NCI-H82 (cell line): ENCODE data around the gene GSG1L.
"Not testable (repeated sequence)": the region's sequence is repeated elsewhere in the genome, so short reads cannot be mapped to it uniquely, and the experiment has no call there.

Experiments
- DNase-seq: peaks from one replicate; lab custom pipeline; 2025; lab: John Stamatoyannopoulos, UW

GSG1L gene

GRCh38 chr16:27980919-27981700, 82.4 kb downstream of the GSG1L start:
- DNase-seq, result peak; percentile 75

DNA sequence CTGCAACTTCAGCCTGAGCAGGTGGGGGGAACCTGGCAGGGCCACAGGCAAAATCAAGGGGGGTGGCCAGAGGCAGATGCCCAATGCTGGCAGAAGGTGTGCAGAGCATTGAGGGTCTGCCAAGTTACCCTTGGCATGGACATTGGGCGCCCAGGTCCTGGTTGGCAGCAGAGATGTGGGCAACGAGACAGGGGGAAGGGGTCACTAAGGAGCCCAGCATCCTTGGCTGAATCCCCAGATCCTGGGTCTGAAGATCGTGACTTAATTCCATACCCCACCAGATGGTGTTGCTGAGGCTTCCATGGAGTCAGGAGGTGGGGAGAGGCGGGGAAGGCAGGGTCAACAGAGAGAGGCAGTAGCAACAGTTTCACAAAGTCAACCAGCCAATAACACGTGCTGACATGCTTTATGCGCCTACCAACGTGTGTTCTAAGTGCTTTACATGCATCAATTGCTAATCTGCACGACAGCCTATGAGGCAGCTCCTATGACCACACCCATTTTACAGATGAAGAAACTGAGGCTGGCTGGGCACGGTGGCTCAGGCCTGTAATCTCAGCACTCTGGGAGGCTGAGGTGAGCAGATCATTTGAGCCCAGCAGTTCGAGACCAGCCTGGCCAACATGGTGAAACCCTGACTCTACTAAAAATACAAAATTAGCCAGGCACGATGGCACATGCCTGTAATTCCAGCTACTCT, 83.3 kb downstream of the GSG1L start:
- peak; percentile 82 for DNase-seq

- DNase-seq, result not testable (repeated sequence)
Observed at GRCh38 chr16:27979668-27980067, 83.8 kb downstream of the GSG1L start.

GRCh38 chr16:27978876-27979275, 84.6 kb downstream of the GSG1L start:
- DNase-seq, result no peak

GRCh38 chr16:27977966-27978365, 85.5 kb downstream of the GSG1L start:
- no peak for DNase-seq

DNA sequence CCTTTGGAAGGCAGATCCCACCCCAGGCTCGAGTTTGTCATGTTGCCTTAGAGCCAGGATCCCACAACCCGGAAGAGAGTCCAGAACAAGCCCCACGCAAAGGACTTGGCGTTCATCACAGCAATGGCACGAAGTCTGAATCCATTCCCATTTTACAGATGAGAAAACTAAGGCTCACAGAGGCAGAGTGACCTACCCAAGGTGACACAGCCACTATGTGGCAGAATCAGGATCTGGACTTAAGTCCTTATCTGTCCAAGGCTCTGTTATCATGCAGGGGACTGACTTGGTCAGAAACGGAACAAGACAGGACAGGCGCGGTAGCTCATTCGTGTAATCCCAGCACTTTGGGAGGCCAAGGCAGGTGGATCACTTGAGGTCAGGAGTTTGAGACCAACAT, 86.5 kb downstream of the GSG1L start:
- no peak for DNase-seq

DNA sequence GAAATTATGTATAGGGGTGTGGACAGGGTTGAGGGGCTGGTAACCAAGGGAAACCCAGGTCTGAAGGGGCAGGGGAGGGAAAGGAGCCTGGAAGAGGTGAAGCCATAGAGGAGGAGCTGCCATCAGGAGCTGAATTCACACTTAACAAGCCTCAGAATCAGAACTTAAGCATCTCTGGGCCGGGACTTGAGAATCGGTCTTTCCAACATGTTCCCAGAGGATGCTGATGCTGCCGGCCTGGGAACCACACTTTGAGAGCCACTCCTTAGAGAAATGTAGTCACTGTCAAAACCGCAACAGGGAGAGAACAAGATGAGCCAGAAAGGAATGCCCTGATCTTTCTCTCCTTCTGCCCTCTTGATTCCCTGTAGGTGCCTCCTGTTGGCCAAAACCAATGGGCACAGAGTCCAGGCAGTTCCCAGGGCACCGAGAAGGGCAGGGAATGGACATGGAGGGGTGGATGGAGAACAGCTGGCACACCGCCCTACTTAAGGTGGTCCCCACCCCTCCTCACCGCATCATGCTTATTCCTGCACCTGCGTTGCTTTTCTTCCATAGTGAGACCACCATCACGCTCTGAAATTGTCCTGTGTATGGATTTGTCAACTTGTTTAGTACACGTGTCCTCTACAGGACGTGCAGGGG, 88.5 kb downstream of the GSG1L start:
- no peak for DNase-seq

DNA sequence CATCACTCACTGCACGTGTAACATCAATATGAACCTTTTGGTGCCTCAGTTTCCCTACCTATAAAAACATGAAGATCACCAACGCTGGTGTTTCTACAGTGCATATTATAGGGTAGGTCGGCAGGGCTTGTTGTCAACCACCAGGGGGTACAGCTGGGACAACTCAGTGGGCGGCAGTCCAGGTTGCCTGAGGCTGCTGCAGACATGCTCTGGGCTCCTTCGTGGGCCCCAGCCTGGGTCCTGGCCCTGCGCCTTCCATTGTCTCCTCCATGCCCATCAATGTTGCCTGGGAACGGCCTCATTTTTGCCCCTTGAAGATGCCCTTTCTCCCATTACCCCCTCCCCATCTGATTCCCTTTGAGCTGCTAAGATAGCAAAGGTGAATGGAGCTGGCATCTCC, 89.8 kb downstream of the GSG1L start:
- peak; percentile 39 for DNase-seq

- peak; percentile 92 for DNase-seq
Observed at GRCh38 chr16:27972500-27972899, 91.0 kb downstream of the GSG1L start.

GRCh38 chr16:27969574-27969973, 93.9 kb downstream of the GSG1L start:
- DNase-seq, result no peak

GRCh38 chr16:27967169-27967568, 96.3 kb downstream of the GSG1L start:
- no peak for DNase-seq

- no peak for DNase-seq
Observed at GRCh38 chr16:27966756-27967155, 96.8 kb downstream of the GSG1L start.

GRCh38 chr16:27965801-27966200, 97.7 kb downstream of the GSG1L start:
- DNase-seq, result no peak

GRCh38 chr16:27963471-27963965, 100.0 kb downstream of the GSG1L start:
- DNase-seq, result no peak

DNA sequence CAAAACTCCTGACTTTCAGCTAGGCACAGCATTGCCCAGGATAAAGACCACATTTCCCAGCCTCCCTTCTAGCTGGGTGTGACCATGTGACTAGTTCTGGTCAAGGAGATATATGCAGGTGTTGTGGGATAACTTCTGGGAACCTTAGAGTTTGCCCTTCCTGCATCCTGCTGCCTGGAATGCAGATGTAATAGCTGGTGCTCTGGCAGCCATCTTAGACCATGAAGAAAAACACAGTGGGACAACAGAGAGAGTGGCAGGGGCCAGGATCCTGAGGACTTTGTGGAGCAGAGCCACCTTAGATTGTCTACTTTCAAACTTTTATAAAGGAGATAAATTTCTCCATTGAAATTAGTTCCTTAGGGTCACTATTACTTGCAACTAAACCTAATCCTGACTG, 101.3 kb downstream of the GSG1L start:
- DNase-seq, result no peak

GRCh38 chr16:27961296-27961620, 102.3 kb downstream of the GSG1L start:
- DNase-seq, result no peak

DNA sequence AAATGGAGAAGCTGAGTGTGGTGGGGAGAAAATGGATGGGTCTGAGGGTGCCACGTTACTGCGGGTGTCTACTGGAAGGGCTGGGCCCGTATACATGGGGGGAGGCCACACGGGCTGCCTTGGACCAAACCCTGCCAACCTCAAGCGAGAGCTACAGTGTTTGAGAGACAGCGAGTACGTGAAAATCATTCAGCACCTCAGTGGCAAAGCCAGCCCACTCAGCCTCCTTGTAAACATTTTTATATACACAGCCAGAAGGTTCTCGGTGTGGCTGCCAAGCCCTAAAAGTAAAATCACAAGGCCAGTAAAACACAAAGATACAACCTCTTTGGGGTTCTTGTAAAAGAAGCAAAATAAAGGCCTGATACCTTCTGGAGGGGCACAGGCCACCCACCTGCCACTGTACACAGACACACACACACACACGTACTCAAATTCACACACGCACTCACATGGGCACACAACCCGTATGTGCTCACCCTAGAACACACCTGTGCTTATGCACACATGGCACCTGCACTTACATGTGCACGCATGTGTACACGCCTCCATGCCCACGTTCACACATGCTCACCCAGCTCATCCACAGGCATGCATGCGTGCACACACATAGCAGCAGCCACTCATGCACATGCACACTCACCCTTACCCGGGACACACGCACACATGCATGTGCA, 102.8 kb downstream of the GSG1L start:
- no peak for DNase-seq

DNA sequence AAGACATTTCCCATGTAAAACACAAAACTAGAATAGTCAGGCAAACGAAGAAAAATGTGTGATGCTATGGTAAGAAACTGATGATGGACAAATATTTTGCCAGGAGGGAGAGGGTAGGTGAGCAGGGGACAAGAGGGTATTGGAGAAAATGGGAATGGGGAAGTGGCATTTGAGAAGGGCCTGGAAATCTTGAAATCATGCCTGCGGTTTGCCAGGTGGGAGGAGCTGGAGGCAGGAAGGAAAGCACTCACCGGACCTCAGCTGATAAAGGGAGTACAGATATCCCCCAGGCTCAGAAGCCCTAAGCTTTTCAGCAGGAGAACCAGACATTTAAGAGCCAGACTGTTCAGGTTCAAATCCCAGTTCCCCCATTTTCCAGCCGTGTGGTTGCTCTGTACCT, 103.6 kb downstream of the GSG1L start:
- DNase-seq, result no peak

GRCh38 chr16:27954191-27954590, 109.3 kb downstream of the GSG1L start:
- no peak for DNase-seq

DNA sequence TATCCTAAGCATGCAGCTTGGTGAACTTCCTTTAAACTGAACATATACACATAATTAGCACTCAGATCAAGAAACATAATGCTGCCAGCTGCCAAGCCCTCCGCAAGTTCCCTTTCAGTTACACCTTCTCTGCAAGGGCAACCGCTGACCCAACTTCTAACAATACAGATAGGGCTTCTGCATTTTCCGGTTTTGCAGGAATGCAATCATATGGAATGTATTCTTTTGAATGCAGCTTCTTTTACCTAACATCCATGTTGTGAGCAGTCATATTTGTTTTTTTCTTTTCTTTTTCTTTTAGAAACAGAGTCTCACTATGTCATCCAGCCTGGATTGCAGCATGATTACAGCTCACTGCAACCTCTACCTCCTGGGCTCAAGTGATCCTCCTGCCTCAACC, 110.7 kb downstream of the GSG1L start:
- DNase-seq, result no peak

DNA sequence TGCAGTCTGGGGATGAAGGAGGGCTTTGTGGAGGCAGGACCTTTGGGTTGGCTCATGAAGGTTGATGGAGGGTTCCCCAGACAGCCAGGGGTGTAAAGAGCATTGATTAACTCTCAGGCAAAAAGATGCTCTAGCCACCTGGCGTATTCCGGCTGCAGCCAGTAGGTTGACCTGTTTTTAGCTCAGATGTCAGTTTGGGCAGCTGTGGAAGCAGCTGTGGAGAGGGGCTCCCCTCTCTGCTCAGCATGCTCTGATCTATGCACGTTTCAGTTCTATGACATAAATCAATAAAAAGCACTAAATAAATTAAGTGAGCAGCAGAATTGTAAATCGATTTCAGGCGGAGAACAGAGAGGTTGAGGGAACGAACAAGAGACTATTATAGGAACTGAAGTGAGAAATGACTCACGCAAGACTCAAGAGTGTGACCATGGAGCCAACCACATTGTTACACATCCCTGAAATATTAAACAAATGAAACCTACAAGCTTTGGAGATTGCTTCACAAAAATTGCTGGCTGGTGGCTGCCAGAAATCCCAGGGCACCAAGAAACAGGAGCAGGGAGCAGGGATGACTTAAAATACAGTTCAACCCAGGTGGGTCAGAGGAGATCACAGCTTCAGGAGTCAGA, 111.9 kb downstream of the GSG1L start:
- no peak for DNase-seq
